Stimulated activated CD4-positive, alpha-beta T cell treated with anti-CD3 and anti-CD28 coated beads, Interleukin-15, amount 100 ng/mL, for 1 hour (primary cell): Measurements from ENCODE around the gene TMEM61.
"Not testable (repeated sequence)": the region's sequence is repeated elsewhere in the genome, so short reads cannot be mapped to it uniquely, and the experiment has no call there.

Source experiments
- DNase-seq, 2 donors: peaks; one replicate each; pipeline ENCODE4 v3.0.0-alpha.2; 2020; ENCODE audit warnings: low read depth in 1 of 2, low spot score in 1 of 2

The TMEM61 gene

GRCh38 chr1:55000110-55001085 is 20.0 kb downstream of the TMEM61 start:
- DNase-seq: no peak

DNA sequence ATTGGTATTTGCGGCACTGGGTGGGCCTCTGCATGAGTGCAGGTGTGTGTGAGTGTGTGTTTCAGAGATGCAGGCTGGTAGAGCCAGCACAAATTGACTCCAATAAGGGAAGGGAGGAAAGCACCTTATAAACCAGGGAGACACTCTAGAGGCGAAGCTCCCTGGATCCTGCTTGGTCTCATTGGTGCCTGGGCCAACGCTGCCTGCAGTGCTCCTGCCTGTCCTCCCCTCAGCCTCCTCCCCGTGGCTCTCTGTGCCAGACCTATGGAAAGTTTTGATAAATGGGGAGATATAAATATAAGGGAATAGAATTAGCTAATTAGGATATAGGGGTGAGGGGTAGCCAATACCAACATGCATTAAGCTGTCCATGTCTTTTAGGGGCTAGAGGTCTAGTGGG is 20.9 kb downstream of the TMEM61 start:
- DNase-seq: no peak

DNA sequence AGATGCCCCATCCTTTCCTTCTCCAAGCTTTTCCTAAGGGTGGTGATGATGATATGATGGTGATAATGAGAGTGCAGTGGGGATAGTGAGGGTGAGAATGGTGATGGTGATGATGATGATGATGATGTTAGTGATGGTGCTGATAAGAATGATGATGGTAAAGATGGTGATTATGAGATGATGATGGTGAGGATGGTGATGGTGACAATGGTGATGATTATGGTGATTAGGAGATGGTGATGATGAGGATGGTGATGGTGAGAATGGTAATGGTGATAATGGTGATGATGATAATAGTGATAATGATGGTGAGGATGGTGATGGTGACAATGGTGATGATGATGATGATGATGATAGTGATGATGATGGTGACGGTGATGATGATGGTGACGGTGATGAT is 22.3 kb downstream of the TMEM61 start:
- DNase-seq: no peak

DNA sequence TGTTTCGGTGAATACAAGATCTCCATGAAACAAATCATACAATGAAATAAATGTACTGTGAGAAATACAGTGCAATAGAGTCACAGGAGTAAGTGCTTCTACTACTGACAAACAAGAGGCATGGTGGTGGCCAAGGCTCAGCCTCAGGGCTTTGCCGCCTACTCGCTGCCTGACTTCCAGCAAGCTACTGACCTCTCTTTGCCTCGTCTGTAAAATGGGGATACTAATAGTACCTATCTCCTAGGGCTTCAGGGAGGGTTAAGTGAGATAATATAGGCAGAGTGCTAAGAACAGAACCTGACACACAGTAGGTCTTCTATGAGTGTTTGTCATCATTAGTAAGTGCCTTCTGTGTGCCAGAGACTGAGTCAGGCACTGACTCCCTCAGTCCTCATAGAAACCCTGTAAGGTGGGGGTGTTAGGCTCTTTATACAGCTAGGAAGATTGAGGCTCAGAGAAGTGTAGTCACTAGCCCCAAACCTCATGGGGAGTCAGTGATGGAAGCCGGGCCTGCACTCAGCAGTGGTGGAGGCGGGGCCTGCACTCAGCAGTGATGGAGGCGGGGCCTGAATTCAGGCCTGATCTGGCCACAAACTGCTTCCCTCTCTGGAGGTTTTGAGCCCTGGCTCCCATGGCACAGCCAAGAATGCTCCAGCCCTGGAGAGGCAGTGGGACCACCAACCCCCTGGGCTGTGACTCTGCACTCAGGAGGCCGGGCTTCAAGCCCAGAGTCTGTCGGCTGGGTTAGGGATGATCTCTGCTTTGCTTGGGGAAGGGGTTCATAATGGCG is 25.1 kb downstream of the TMEM61 start:
- no peak for DNase-seq

DNA sequence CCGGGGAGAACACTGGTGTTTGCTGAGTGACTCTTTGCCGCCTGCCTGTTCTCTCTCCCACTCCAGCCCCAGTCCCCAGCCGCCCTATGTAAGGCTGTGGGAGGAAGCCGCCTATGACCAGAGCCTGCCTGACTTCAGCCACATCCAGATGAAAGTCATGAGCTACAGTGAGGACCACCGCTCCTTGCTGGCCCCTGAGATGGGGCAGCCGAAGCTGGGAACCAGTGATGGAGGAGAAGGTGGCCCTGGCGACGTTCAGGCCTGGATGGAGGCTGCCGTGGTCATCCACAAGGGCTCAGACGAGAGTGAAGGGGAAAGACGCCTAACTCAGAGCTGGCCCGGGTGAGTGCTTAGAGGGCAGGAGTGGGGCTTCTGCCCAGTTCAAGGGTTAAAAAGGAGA is 26.5 kb downstream of the TMEM61 start:
- no peak for DNase-seq

- DNase-seq: no peak
Observed at GRCh38 chr1:55007625-55008024, 27.2 kb downstream of the TMEM61 start.

DNA sequence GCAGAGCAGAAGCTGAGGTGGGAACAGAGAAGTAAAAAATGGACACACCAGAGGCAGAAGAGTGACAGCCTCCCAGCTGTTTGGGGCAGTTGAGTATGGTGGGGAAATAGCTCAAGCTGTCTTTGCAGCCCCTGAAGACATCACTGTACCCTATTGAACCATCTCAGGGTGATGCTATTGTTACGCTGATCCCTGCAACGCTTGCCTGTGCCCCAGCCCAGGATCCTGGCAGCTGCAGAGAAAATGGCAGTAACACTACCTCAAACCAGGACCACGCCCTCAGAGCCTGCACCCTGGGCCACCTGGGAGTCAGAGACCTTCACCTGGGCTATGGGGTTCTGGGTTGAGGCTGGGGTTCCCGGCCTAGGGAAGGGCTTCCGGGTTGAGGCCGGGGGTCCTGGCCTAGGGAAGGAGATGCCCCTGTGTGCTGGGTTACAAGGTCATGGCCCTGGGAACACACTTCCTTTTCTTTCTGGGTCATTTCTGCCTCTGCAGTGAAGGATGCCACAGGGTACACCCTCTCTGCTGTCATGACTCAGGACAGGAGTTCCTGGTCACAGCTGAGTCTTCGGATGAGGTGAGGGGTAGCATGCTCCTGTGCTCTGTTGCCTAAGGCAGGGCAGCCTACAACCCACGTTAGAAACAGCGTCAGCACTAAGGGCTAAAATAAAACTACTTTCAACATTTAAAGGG is 29.9 kb downstream of the TMEM61 start:
- no peak for DNase-seq

- DNase-seq: no peak
Observed at GRCh38 chr1:55010887-55011217, 30.4 kb downstream of the TMEM61 start.

GRCh38 chr1:55012661-55013060 is 32.2 kb downstream of the TMEM61 start:
- no peak for DNase-seq

GRCh38 chr1:55015123-55015522 is 34.7 kb downstream of the TMEM61 start:
- no peak for DNase-seq

GRCh38 chr1:55015731-55016620 is 35.5 kb downstream of the TMEM61 start:
- DNase-seq: no peak

DNA sequence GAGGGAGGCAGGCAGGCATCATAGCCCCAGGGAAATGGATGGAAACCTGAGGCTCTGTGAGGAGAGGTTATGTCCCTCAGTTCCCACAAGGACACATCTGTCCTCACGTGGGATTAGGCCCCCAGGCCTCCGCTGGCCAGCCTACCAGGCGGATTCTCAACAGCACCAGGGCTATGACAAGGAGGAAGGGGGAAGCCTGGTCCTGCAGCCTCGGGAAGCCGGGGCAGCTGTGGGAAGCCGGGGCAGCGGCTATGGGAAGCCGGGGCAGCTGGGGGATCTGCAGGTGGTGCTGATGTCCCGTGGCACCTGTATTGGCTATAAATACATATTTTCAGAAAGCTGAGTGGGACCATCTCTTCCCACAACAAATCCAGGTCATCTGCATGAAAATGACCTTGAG is 38.0 kb downstream of the TMEM61 start:
- no peak for DNase-seq

GRCh38 chr1:55021942-55022546 is 41.6 kb downstream of the TMEM61 start:
- peak; percentile 23 to 43 for DNase-seq

- DNase-seq: not testable (repeated sequence)
Observed at GRCh38 chr1:55024163-55024562, 43.7 kb downstream of the TMEM61 start.

GRCh38 chr1:55026682-55027081 is 46.3 kb downstream of the TMEM61 start:
- DNase-seq: not testable (repeated sequence)

DNA sequence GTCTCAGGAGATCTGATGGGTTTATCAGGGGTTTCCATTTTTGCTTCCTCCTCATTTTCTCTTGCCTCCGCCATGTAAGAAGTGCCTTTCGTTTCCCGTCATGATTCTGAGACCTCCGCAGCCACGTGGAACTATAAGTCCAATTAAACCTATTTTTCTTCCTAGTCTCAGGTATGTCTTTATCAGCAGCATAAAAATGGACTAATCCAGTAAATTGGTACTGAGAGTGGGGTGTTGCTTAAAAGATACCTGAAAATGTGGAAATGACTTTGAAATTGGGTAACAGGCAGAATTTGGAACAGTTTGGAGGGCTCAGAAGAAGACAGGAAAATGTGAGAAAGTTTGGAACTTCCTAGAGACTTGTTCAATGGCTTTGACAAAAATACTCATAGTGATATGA is 50.7 kb downstream of the TMEM61 start:
- DNase-seq: not testable (repeated sequence)

DNA sequence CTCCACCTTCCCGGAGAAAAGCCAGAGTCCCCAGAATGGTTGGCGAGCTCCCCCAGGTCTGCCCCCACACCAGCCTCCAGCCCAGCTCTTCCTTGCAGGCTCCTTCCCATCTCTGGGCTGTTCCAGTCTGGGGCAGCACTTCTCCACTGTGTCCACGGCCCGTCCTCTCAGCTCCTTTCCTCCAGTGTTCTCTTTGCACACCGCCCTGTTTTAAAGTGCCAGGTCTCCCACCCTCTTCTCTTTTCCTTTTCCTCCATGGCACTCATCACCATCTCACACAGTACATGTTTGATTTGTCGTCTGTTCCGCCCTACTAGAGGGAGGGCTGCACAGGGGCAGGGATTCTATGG is 52.8 kb downstream of the TMEM61 start:
- no peak for DNase-seq

- no peak for DNase-seq
Observed at GRCh38 chr1:55034476-55035133, 54.2 kb downstream of the TMEM61 start.

DNA sequence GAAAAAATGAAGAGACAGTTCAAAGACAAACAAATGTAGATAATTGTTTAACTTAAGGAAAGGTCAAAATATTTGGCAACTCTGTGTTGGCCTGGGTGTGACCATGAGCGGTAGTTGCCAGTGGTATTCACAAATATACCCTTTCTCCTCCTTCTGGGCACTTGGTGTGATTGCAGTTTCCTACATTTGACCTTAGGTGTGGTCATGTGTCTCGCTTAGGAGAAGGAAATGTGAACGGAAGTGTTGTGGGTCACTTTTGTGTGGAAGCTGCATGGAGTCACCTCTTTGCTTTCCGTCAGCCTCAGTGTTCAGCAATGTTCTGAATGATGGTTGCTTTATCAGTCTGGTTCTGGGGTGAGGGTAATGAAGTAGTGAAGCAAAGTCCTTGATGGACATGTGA is 55.5 kb downstream of the TMEM61 start:
- DNase-seq: no peak
